AG04449 (cell line): ENCODE data around the gene C4orf17.

ENCODE experiments used
- CTCF ChIA-PET: fragments of 350-600 bp; formaldehyde crosslinking; extraction: SDS; loops from one replicate; lab custom pipeline; 2021; ENCODE audit warnings: antibody characterized with exemption; lab: Yijun Ruan, JAX
- POLR2A ChIA-PET: fragments of 400-600, 350-600 bp; formaldehyde crosslinking; extraction: SDS; loops from one replicate; lab custom pipeline; 2020; ENCODE audit warnings: antibody characterized with exemption, inconsistent platforms; lab: Yijun Ruan, JAX
- DNase-seq: peaks from one replicate; pipeline ENCODE4 v3.0.0-alpha.2; 2010; ENCODE audit warnings: low read depth, low spot score
- H3K4me3 ChIP-seq: 2 replicates; pipeline ENCODE4 v1.5.1; 2011; ENCODE audit warnings: low read depth, mild to moderate bottlenecking, control low read depth, low read length
- CTCF ChIP-seq: IDR thresholded peaks from one replicate; pipeline ENCODE4 v1.5.1; 2011; ENCODE audit warnings: mild to moderate bottlenecking, moderate library complexity, low read length, control low read depth, inconsistent platforms; ENCODE audit not compliant: insufficient read depth; ENCODE audit errors: missing control alignments

The C4orf17 gene

DNA sequence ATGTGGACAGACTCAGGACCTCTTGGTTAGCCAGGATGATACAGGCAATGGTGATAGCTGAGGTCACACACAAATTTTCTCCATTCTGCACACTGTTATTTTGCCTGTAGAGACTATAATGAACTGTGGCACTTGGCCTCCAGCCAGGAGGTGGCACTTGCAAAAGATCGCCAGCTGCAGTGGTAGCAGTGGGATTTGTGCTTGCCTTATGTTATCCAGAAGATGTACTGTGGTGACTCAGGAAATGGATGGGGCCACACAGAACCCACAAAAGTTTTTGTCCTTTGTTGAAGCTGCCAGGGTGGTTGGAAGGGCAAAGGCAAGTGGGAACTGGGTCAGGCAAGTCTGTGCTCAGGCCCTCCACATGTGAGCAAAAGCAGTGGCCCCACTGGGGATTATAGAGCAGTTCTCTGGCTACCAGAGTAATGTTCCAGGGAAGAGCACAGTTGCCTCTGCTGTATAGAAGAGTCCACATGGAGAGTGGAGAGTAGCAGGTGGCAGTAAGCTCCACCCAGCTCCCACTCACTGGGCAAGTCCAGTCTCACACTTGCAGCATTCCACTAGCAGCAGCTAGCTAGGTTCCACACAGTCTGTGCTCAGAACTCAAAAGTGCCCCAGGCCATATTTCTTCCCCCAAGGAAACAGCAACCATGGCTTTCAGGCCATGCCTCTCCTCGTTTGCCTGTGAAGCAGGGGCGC lies 5.9 kb upstream of the C4orf17 start:
- CTCF ChIA-PET: no interaction called here
- H3K4me3 ChIP-seq: no peak overlapping the region
- no peak for DNase-seq
- no peak for TF ChIP-seq CTCF
- POLR2A ChIA-PET: no interaction called here

- POLR2A ChIA-PET: no interaction called here
- DNase-seq: no peak
- TF ChIP-seq CTCF: no peak
- no peak overlapping the region for H3K4me3 ChIP-seq
- CTCF ChIA-PET: no interaction called here
Observed at GRCh38 chr4:99506781-99507180, 4.0 kb upstream of the C4orf17 start.

GRCh38 chr4:99507349-99507748 lies 3.5 kb upstream of the C4orf17 start:
- no peak overlapping the region for H3K4me3 ChIP-seq
- POLR2A ChIA-PET: no interaction called here
- CTCF ChIA-PET: no interaction called here
- DNase-seq: no peak
- TF ChIP-seq CTCF: no peak

DNA sequence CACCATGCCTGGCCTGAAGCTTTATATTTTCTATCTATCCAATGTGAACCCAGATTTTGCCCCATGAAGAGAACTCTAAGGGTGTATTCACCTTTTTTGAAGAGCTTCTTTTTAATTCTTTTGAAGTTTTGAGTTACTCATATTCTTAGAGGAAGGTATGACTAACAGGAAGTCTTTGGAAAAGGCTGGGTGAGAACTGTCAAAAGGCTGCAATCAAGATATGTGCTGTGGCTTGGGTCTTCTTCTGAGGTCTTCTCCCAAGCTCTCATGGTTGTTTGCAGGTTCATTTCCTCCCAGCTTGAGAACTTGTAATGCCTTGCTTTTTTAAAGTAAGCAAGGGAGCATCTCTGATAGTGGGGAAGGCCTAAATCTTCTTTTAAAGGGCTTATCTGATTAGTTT lies 3.1 kb upstream of the C4orf17 start:
- DNase-seq: no peak
- no peak overlapping the region for H3K4me3 ChIP-seq
- POLR2A ChIA-PET: no interaction called here
- CTCF ChIA-PET: no interaction called here
- TF ChIP-seq CTCF: no peak

DNA sequence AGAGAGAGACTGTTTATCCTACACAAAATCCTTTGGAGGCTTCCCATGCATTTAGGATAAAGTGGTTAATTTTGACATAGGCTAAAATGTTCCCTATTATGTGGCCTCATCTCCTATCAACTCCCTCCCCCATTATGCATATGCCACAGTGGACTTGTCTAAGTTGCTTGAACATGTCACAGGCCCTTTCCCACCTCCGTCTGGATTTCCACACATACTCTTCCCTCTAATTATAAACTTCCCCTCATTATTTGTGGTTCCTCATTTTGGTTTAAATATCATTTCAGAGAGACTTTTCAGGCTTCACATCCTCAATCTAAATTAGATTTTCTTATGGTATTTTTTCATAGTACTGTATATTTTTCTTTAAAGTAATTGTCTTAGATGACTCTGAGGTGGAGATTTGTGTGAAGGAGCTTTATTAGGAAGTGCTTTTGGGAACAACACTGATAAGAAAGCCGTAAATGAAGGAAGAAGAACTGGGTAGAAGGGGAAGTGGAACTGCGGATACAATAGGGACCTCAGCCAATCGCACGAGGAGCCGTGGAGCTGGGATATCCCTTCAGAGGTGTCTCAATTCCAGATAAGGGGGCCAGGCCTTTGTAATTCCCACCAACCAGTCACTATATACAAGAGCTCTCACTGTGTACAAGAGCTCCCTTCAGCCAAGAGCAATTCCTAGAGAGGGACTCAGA lies 7.9 kb downstream of the C4orf17 start:
- ChIA-PET CTCF (no interaction called here), POLR2A (no interaction called here)
- H3K4me3 ChIP-seq: no peak overlapping the region
- no peak for DNase-seq
- TF ChIP-seq CTCF: no peak

GRCh38 chr4:99529228-99529627 lies 18.4 kb downstream of the C4orf17 start:
- ChIA-PET POLR2A (no interaction called here), CTCF (interaction anchor here (1.4 kb wide), 1 partner anchor 12 kb away, joined by 3 read pairs; no protein-coding TSS in a partner anchor)
- no peak for DNase-seq
- no peak overlapping the region for H3K4me3 ChIP-seq
- TF ChIP-seq CTCF: no peak
